A549 (cell line): ENCODE measurements around the gene CUL1. TPM values are rescaled to one million over a fixed set of nuclear protein-coding genes. Genes with fewer than 3 reads are reported as not detected.

ENCODE experiments used
- ATAC-seq, 2 experiments: fragments of 200-7000 bp in 1 of 2; fragments of >200 bp in 1 of 2; cut with Nextera tagmentation in 1 of 2; cut with Tn5 transposase in 1 of 2; 3 replicates each; pipeline versions ENCODE4 v1.8.0 to v1.9.1; 2018 to 2020; ENCODE audit warnings: mild to moderate bottlenecking in 1 of 2, moderate library complexity in 1 of 2
- CTCF ChIA-PET: fragments of 300-600 bp; sonication (Branson Sonifier 250); formaldehyde crosslinking; extraction: SDS; loops from one replicate; lab custom pipeline; 2021; ENCODE audit warnings: antibody characterized with exemption, inconsistent platforms; lab: Yijun Ruan, JAX
- POLR2A ChIA-PET: fragments of 350-600 bp; formaldehyde crosslinking; extraction: SDS; loops from one replicate; lab custom pipeline; 2021; ENCODE audit warnings: antibody characterized with exemption, inconsistent platforms; lab: Yijun Ruan, JAX
- DNase-seq, 2 experiments: peaks; one replicate each; pipeline versions ENCODE4 v3.0.0 to v3.0.0-alpha.2; 2011 to 2016; ENCODE audit warnings: low read depth in 1 of 2, low spot score in 1 of 2
- FAIRE-seq: peaks from 2 replicates; lab custom pipeline; 2011; peaks lifted over from hg19 to GRCh38; lab: Jason Lieb, UNC
- H3K27ac ChIP-seq, 2 experiments: fragments of >200 bp; sonication (Bioruptor Twin); formaldehyde crosslinking; 3 replicates each; pipeline ENCODE4 v1.5.1; 2016 to 2017
- H3K4me1 ChIP-seq: fragments of >200 bp; sonication (Bioruptor Twin); formaldehyde crosslinking; 3 replicates; pipeline ENCODE4 v1.6.1; 2016
- H3K4me2 ChIP-seq: fragments of >200 bp; sonication (Bioruptor Twin); formaldehyde crosslinking; 3 replicates; pipeline ENCODE4 v1.6.1; 2016
- H3K4me3 ChIP-seq: fragments of >200 bp; sonication (Bioruptor Twin); formaldehyde crosslinking; 3 replicates; pipeline ENCODE4 v1.5.1; 2016
- H3K9me3 ChIP-seq: fragments of >200 bp; sonication (Bioruptor Twin); formaldehyde crosslinking; 3 replicates; pipeline ENCODE4 v1.6.1; 2016
- CBX2 ChIP-seq: fragments of 200-600 bp; sonication (generic); IDR thresholded peaks from 2 replicates; pipeline ENCODE4 v1.6.1; 2016; ENCODE audit warnings: low read depth, mild to moderate bottlenecking, borderline replicate concordance
- EHF ChIP-seq: fragments of 250-450 bp; sonication (Bioruptor Pico); IDR thresholded peaks from 2 replicates; pipeline ENCODE4 v1.5.0; 2020; ENCODE audit warnings: mild to moderate bottlenecking
- EP300 ChIP-seq, 2 experiments: fragments of >200 bp; sonication (Bioruptor Twin); formaldehyde crosslinking; IDR thresholded peaks; 2 replicates in 1 of 2; 3 replicates in 1 of 2; pipeline ENCODE4 v1.6.1; 2016 to 2017
- FOSB ChIP-seq: fragments of 250-450 bp; sonication (Bioruptor Pico); IDR thresholded peaks from 2 replicates; pipeline ENCODE4 v1.5.0; 2020; ENCODE audit warnings: mild to moderate bottlenecking, moderate library complexity
- FOSL2 ChIP-seq, 2 experiments: fragments of 450-650 bp in 1 of 2; fragments of >200 bp in 1 of 2; sonication (Bioruptor Twin) in 1 of 2; formaldehyde crosslinking; IDR thresholded peaks; 2 replicates each; pipeline versions ENCODE4 v1.5.0 to v1.6.1; 2016 to 2020; ENCODE audit warnings: mild to moderate bottlenecking in 1 of 2, moderate library complexity in 1 of 2
- FOXS1 ChIP-seq: fragments of 250-450 bp; sonication (Bioruptor Pico); IDR thresholded peaks from 2 replicates; pipeline ENCODE4 v1.5.0; 2020; ENCODE audit warnings: mild to moderate bottlenecking, moderate library complexity
- HDAC2 ChIP-seq: fragments of 200-600 bp; sonication (generic); IDR thresholded peaks from 2 replicates; pipeline ENCODE4 v1.6.1; 2016
- JUN ChIP-seq, 2 experiments: fragments of >200 bp; sonication (Bioruptor Twin); formaldehyde crosslinking; IDR thresholded peaks; 2 replicates in 1 of 2; 3 replicates in 1 of 2; pipeline ENCODE4 v1.6.1; 2016 to 2017
- KDM1A ChIP-seq: fragments of 200-600 bp; sonication (generic); IDR thresholded peaks from 2 replicates; pipeline ENCODE4 v1.6.1; 2016; ENCODE audit warnings: low read depth, mild to moderate bottlenecking
- MAFK ChIP-seq: fragments of 450-650 bp; IDR thresholded peaks from 2 replicates; pipeline ENCODE4 v1.6.1; 2014; ENCODE audit not compliant: partially characterized antibody
- NFE2L2 ChIP-seq: fragments of 150-350 bp; conservative IDR thresholded peaks from 2 replicates; pipeline ENCODE4 v1.6.1; 2014; ENCODE audit warnings: low read length
- NR3C1 ChIP-seq: fragments of >200 bp; sonication (Bioruptor Twin); formaldehyde crosslinking; IDR thresholded peaks from 3 replicates; pipeline ENCODE4 v1.6.1; 2017
- POLR2A ChIP-seq: IDR thresholded peaks from 2 replicates; pipeline ENCODE4 v1.6.1; 2012; ENCODE audit warnings: mild to moderate bottlenecking, low read length
- POLR2AphosphoS2 ChIP-seq: conservative IDR thresholded peaks from 2 replicates; pipeline ENCODE4 v1.6.1; 2012; ENCODE audit warnings: low read length, improper control_type of control experiment, inconsistent platforms
- RFX5 ChIP-seq: fragments of 450-650 bp; IDR thresholded peaks from 2 replicates; pipeline ENCODE4 v1.7.1; 2014; ENCODE audit warnings: antibody characterized with exemption, mild to moderate bottlenecking, moderate library complexity
- SREBF2 ChIP-seq: fragments of 450-650 bp; IDR thresholded peaks from 2 replicates; pipeline ENCODE4 v1.6.1; 2014; ENCODE audit warnings: mild to moderate bottlenecking, moderate library complexity
- TFCP2L1 ChIP-seq: fragments of 250-450 bp; sonication (Bioruptor Pico); IDR thresholded peaks from 2 replicates; pipeline ENCODE4 v1.5.0; 2021; ENCODE audit warnings: mild to moderate bottlenecking
- WGBS: methylation state at CpG from one replicate; pipeline ENCODE4 v1.1.6; 2017; ENCODE audit errors: missing lambda C conversion rate; 5-methylcytosine and 5-hydroxymethylcytosine counted together
- polyA plus RNA-seq, 4 experiments: library from polyadenylated mRNA; depleted of rRNA in 3 of 4; stranded (reverse); fragments of >200 nt; fragmentation: RNase III in 1 of 4; extraction: RNeasy Plus Mini Kit Qiagen cat#74134 plus additional on column Dnase treatment in 1 of 4; gene quantifications; 2 replicates in 3 of 4; 3 replicates in 1 of 4; pipeline ENCODE4 v1.2.3, GENCODE V29; 2011 to 2017
- TF ChIP-seq, protein P1 (sequence below): fragments of 450-650 bp; IDR thresholded peaks from 2 replicates; pipeline ENCODE4 v1.6.1; 2014; ENCODE audit warnings: antibody characterized with exemption
- TF ChIP-seq, protein P2 (sequence below): IDR thresholded peaks from 2 replicates; pipeline ENCODE4 v1.6.1; 2012; ENCODE audit warnings: low read depth, borderline replicate concordance
- TF ChIP-seq, protein P3 (sequence below): fragments of 200-600 bp; sonication (generic); IDR thresholded peaks from 2 replicates; pipeline ENCODE4 v1.6.1; 2016; ENCODE audit warnings: antibody characterized with exemption, mild to moderate bottlenecking, moderate library complexity
- TF ChIP-seq, protein P4 (sequence below): fragments of 250-450 bp; sonication (Bioruptor Pico); IDR thresholded peaks from 2 replicates; pipeline ENCODE4 v1.5.0; 2021; ENCODE audit warnings: mild to moderate bottlenecking, moderate library complexity, borderline replicate concordance
- TF ChIP-seq, protein P5 (sequence below): IDR thresholded peaks from 2 replicates; pipeline ENCODE4 v1.6.1; 2012

Gene CUL1
- polyA plus RNA-seq, 2 of the 4 experiments (the other 2 are of a cell fraction), result 57.9 to 70.6 TPM

DNA sequence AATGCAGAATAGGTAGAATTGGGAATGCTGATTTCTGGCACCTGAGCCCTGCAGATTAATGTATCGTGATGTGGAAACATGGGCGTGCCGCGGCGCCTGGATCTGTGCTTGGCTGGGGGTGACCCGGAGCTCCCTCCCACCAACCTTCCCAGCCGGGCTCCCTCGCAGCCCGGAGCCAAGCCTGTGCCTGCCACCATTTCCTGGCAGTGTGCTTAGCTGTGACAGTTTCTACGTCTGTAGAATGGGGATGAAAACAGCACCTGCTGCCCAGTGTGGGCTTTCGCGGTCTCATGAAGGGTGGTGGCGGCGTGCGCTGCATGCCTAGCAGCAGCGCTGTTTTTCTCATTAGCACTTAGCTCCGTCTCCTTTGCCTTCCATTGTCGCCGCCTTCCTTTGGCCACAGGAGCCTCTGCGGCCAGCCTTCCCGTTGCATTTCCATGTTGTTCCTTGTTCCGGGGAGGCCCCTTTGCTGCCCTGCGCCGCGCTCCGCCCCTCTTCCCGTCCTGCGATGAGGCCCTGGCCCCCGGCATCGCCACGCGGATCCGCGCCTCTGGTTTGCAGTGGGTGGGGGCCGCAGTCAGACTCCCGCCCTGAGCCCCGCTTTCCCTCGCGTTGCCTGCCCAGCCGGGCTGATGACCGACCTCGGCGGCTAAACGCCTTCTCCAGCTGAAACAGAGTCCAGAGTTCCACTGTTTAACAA lies 84.2 kb downstream of the CUL1 start:
- CTCF ChIA-PET, result no interaction called here

DNA sequence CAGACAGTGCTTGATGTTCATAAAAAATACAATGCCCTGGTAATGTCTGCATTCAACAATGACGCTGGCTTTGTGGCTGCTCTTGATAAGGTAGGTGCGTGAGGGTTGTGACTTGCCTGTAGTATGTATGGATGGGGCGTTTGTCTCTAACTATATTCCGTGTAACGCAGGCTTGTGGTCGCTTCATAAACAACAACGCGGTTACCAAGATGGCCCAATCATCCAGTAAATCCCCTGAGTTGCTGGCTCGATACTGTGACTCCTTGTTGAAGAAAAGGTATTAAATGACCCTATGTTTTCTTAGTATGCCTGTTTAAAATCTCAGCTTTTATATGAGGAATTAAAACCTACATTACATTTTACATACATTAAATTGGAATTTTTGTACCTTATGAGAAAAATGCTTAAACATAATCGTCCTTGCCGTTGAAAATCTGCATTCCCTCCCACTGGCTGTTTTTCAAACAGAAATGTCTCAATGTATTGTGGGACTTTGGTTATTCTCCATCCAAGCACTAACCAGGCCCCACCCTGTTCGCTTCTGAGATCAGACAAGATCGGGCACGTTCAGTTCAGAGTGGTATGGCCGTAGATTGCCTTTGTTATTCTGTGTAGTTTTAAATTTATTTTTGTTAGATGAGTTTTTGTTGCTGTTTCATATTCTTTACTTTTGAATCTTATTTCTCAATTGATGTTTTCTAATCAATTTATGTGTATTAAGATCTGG lies 85.3 kb downstream of the CUL1 start:
- H3K4me3 ChIP-seq, result no peak overlapping the region
- no peak for DNase-seq
- TF ChIP-seq FOSB (CRISPR knock-in tag) (no peak), HDAC2 (no peak)
- FAIRE-seq, result no peak
- no peak overlapping the region for H3K27ac ChIP-seq
- H3K4me2 ChIP-seq, result no peak overlapping the region
- ChIA-PET POLR2A (no interaction called here), CTCF (no interaction called here)
- H3K4me1 ChIP-seq, result no peaks in the 10 kb centered on the region
- no peaks in the 10 kb centered on the region for H3K9me3 ChIP-seq
- 91% methylated on average over 15 of the region's 15 CpGs for WGBS
- ATAC-seq, result no peak

More for the DNA sequence above, 84.2 kb downstream of the CUL1 start:
- Histone ChIP-seq H3K4me3 (no peak overlapping the region), H3K27ac (no peak overlapping the region)
- 92% methylated on average over 43 of the region's 44 CpGs for WGBS
- TF ChIP-seq NFE2L2, result no peak
- TF ChIP-seq, protein P1, sequence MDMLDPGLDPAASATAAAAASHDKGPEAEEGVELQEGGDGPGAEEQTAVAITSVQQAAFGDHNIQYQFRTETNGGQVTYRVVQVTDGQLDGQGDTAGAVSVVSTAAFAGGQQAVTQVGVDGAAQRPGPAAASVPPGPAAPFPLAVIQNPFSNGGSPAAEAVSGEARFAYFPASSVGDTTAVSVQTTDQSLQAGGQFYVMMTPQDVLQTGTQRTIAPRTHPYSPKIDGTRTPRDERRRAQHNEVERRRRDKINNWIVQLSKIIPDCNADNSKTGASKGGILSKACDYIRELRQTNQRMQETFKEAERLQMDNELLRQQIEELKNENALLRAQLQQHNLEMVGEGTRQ, result no peak
- no peak for TF ChIP-seq CBX2
- TF ChIP-seq, protein P2, sequence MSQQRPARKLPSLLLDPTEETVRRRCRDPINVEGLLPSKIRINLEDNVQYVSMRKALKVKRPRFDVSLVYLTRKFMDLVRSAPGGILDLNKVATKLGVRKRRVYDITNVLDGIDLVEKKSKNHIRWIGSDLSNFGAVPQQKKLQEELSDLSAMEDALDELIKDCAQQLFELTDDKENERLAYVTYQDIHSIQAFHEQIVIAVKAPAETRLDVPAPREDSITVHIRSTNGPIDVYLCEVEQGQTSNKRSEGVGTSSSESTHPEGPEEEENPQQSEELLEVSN, result no peak
- no peak for TF ChIP-seq RFX5
- TF ChIP-seq KDM1A, result no peak
- TF ChIP-seq, protein P3, sequence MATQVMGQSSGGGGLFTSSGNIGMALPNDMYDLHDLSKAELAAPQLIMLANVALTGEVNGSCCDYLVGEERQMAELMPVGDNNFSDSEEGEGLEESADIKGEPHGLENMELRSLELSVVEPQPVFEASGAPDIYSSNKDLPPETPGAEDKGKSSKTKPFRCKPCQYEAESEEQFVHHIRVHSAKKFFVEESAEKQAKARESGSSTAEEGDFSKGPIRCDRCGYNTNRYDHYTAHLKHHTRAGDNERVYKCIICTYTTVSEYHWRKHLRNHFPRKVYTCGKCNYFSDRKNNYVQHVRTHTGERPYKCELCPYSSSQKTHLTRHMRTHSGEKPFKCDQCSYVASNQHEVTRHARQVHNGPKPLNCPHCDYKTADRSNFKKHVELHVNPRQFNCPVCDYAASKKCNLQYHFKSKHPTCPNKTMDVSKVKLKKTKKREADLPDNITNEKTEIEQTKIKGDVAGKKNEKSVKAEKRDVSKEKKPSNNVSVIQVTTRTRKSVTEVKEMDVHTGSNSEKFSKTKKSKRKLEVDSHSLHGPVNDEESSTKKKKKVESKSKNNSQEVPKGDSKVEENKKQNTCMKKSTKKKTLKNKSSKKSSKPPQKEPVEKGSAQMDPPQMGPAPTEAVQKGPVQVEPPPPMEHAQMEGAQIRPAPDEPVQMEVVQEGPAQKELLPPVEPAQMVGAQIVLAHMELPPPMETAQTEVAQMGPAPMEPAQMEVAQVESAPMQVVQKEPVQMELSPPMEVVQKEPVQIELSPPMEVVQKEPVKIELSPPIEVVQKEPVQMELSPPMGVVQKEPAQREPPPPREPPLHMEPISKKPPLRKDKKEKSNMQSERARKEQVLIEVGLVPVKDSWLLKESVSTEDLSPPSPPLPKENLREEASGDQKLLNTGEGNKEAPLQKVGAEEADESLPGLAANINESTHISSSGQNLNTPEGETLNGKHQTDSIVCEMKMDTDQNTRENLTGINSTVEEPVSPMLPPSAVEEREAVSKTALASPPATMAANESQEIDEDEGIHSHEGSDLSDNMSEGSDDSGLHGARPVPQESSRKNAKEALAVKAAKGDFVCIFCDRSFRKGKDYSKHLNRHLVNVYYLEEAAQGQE, result no peak
- TF ChIP-seq, all 56 proteins: peak for 0
- POLR2A ChIA-PET, result no interaction called here
- Histone ChIP-seq H3K4me2 (no peak overlapping the region), H3K9me3 (no peaks in the 10 kb centered on the region), H3K4me1 (no peaks in the 10 kb centered on the region)
- FAIRE-seq, result no peak
- DNase-seq, result no peak
- ATAC-seq, result no peak

DNA sequence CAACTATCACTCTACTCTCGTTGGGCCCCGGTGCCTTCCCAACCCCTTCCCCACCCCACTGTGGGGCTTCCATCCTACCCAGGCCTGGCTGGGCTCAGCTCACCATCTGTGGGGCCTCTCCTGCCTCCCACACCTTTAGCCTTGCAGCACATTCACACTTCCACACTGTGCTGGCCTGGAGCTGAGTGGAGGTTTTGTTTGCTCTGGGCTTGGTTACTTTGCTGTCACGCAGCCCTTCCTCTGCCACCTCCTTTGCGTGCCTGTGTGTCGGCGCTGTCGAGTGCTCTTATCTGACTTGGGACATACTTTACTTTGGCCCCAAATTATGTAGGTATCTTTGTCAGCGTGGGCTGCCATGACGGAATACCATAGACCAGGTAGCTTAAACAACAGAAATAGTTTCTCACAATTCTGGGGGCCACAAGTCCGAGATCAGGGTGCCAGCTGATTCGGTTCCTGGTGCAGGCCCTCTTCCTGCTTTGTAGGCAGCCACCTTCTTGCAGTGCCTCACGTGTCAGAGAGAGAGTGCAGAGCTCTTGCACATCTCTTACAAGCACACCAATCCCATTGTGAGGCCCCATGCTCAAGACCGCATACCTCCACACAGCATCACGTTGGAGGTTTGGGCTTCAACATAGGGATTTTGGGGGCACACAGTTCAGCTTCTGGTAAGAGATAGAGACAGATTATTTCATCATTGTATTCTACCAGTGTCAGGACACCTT lies 89.0 kb downstream of the CUL1 start:
- Histone ChIP-seq H3K4me2 (no peak overlapping the region), H3K4me1 (no peaks in the 10 kb centered on the region), H3K9me3 (no peaks in the 10 kb centered on the region), H3K27ac (no peak overlapping the region), H3K4me3 (no peak overlapping the region)
- ChIA-PET CTCF (interaction anchor here (0.5 to 1.4 kb wide), 5 partner anchors 18 to 212 kb away, joined by 3 to 5 read pairs (median 3); no protein-coding TSS in a partner anchor), POLR2A (no interaction called here)
- WGBS, result 93% methylated on average over 14 of the region's 14 CpGs
- FAIRE-seq, result no peak
- DNase-seq, result no peak
- TF ChIP-seq EP300 (IDR thresholded peaks at IDR 0.05) (no peak), FOSL2 (IDR thresholded peaks at IDR 0.05) (no peak), FOSL2 (CRISPR knock-in tag; IDR thresholded peaks at IDR 0.05) (no peak), KDM1A (no peak), EHF (no peak), CBX2 (no peak), MAFK (no peak), FOXS1 (CRISPR knock-in tag) (no peak), SREBF2 (no peak), POLR2A (no peak), NR3C1 (no peak), TFCP2L1 (CRISPR knock-in tag) (no peak), POLR2AphosphoS2 (no peak), JUN (IDR thresholded peaks at IDR 0.05) (no peak)
- TF ChIP-seq, protein P4, sequence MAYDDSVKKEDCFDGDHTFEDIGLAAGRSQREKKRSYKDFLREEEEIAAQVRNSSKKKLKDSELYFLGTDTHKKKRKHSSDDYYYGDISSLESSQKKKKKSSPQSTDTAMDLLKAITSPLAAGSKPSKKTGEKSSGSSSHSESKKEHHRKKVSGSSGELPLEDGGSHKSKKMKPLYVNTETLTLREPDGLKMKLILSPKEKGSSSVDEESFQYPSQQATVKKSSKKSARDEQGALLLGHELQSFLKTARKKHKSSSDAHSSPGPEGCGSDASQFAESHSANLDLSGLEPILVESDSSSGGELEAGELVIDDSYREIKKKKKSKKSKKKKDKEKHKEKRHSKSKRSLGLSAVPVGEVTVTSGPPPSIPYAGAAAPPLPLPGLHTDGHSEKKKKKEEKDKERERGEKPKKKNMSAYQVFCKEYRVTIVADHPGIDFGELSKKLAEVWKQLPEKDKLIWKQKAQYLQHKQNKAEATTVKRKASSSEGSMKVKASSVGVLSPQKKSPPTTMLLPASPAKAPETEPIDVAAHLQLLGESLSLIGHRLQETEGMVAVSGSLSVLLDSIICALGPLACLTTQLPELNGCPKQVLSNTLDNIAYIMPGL (CRISPR knock-in tag), result no peak
- TF ChIP-seq, protein P5, sequence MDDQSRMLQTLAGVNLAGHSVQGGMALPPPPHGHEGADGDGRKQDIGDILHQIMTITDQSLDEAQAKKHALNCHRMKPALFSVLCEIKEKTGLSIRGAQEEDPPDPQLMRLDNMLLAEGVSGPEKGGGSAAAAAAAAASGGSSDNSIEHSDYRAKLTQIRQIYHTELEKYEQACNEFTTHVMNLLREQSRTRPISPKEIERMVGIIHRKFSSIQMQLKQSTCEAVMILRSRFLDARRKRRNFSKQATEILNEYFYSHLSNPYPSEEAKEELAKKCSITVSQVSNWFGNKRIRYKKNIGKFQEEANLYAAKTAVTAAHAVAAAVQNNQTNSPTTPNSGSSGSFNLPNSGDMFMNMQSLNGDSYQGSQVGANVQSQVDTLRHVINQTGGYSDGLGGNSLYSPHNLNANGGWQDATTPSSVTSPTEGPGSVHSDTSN, result no peak
- TF ChIP-seq, protein P2, result no peak
- ATAC-seq, result no peak
